Skeletal muscle tissue (tissue), 4 donors: ENCODE data around the gene UGT1A6. TPM values are rescaled to one million over a fixed set of nuclear protein-coding genes. Genes with fewer than 3 reads are reported as not detected.

ENCODE experiments used
- H3K27ac ChIP-seq: one replicate; pipeline ENCODE4 v1.7.0; 2013; ENCODE audit warnings: mild to moderate bottlenecking, low read depth, low read length, inconsistent platforms
- H3K27me3 ChIP-seq, 3 donors: one replicate each; pipeline ENCODE4 v1.7.0; 2013; ENCODE audit warnings: low read length in 3 of 3; ENCODE audit not compliant: control insufficient read depth in 3 of 3, insufficient read depth in 3 of 3
- H3K36me3 ChIP-seq, 3 donors: one replicate each; pipeline ENCODE4 v1.7.0; 2013; ENCODE audit warnings: low read length in 3 of 3; ENCODE audit not compliant: control insufficient read depth in 3 of 3, insufficient read depth in 3 of 3
- H3K4me1 ChIP-seq, 3 donors: one replicate each; pipeline ENCODE4 v1.7.0; 2013; ENCODE audit warnings: low read length in 3 of 3, mild to moderate bottlenecking in 3 of 3; ENCODE audit not compliant: control insufficient read depth in 3 of 3, insufficient read depth in 3 of 3
- H3K4me3 ChIP-seq, 3 donors: one replicate each; pipeline ENCODE4 v1.7.0; 2013; ENCODE audit warnings: low read length in 3 of 3
- H3K9ac ChIP-seq, 3 donors: one replicate each; pipeline ENCODE4 v1.7.0; 2013; ENCODE audit warnings: low read length in 3 of 3, mild to moderate bottlenecking in 3 of 3, moderate library complexity in 2 of 3, low read depth in 1 of 3
- H3K9me3 ChIP-seq, 3 donors: one replicate each; pipeline ENCODE4 v1.7.0; 2013; ENCODE audit warnings: low read length in 3 of 3; ENCODE audit not compliant: control insufficient read depth in 3 of 3
- total RNA-seq: library from RNA; depleted of rRNA; stranded (reverse); fragments of >200 nt; gene quantifications from one replicate; pipeline ENCODE4 v1.2.3, GENCODE V29; 2014
- donor health status: Osteomylitis.

The UGT1A6 gene
- total RNA-seq, 1 donor from 2014 or later: 0.52 TPM

GRCh38 chr2:233775414-233775813 lies 82.7 kb downstream of the UGT1A6 start:
- no peaks in the 10 kb centered on the region for H3K4me1 ChIP-seq
- H3K9ac ChIP-seq: no peak overlapping the region
- H3K36me3 ChIP-seq: no peaks in the 10 kb centered on the region

GRCh38 chr2:233778030-233778429 lies 85.3 kb downstream of the UGT1A6 start, which contains the start of gene MROH2A:
TSS of gene MROH2A (plus strand) at chr2:233778330. CDS start at chr2:233779359, 1,029 bp downstream.
- H3K27ac ChIP-seq: no peak within 1 kb of the TSS
- peaks cover 4 to 6% (median 6%) of the 10 kb centered on the region in 3 donors for H3K9me3 ChIP-seq
- H3K4me3 ChIP-seq: no peak within 1 kb of the TSS
- no peaks in the 10 kb centered on the region for H3K4me1 ChIP-seq
- no peaks in the 10 kb centered on the region for H3K36me3 ChIP-seq
- no peak within 1 kb of the TSS for H3K9ac ChIP-seq
- peaks cover 0 to 5% (median 2%) of the 10 kb centered on the region in 3 donors for H3K27me3 ChIP-seq

More at GRCh38 chr2:233775414-233775813, 82.7 kb downstream of the UGT1A6 start:
- Histone ChIP-seq H3K27ac (no peak overlapping the region), H3K9me3 (peaks cover 4 to 6% (median 4%) of the 10 kb centered on the region in 3 donors), H3K27me3 (peaks cover 0 to 9% (median 5%) of the 10 kb centered on the region in 3 donors), H3K4me3 (no peak overlapping the region)

DNA sequence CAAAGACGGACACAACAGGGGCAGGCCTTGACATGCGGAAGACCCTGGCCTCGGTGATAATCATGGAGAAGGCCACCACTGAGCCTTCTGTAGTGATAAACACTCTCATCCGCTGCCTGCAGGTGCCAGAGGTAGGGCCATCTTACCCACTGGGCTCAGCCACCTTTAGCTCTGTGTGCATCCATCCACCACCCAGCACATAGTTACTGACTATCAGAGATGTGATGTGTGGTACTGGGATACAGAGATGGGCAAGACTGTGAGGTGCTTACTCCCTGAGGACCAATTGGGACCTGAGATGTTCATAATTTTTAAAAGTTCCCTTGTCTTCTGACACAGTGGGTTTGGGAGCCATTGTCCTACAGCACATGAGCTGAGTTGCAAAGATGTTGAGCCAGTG lies 87.0 kb downstream of the UGT1A6 start:
- Histone ChIP-seq H3K36me3 (no peaks in the 10 kb centered on the region), H3K4me3 (no peak overlapping the region), H3K9me3 (peaks cover 4 to 6% (median 6%) of the 10 kb centered on the region in 3 donors), H3K27me3 (peaks cover 0 to 5% (median 2%) of the 10 kb centered on the region in 3 donors), H3K4me1 (no peaks in the 10 kb centered on the region), H3K9ac (no peak overlapping the region), H3K27ac (no peak overlapping the region)

DNA sequence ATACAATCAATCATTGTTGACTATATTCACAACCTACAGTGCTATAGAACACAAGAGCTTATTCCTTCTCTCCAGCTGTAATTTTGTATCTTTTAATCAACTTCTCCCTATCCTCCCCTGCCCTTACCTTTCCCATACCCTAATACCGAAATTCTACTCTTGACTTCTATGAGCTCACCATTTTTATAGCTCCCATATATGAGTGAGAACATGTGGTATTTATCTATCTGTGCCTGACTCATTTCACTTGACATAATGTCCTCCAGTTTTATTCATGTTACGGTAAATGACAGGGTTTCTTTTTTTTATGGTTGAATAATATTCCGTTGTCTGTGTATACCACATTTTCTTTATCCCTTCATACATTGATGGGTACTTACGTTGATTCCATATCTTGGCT lies 88.1 kb downstream of the UGT1A6 start:
- Histone ChIP-seq H3K9me3 (peaks cover 4 to 6% (median 6%) of the 10 kb centered on the region in 3 donors), H3K4me1 (no peaks in the 10 kb centered on the region), H3K4me3 (no peak overlapping the region), H3K27ac (no peak overlapping the region), H3K27me3 (peaks cover 0 to 5% (median 2%) of the 10 kb centered on the region in 3 donors), H3K36me3 (no peaks in the 10 kb centered on the region), H3K9ac (no peak overlapping the region)

- Histone ChIP-seq H3K27ac (no peak overlapping the region), H3K36me3 (no peaks in the 10 kb centered on the region), H3K9ac (no peak overlapping the region), H3K4me1 (no peaks in the 10 kb centered on the region), H3K4me3 (no peak overlapping the region), H3K27me3 (no peaks in the 10 kb centered on the region), H3K9me3 (peaks cover 0 to 4% (median 0%) of the 10 kb centered on the region in 3 donors)
Observed at GRCh38 chr2:233789554-233789953, 96.9 kb downstream of the UGT1A6 start.

DNA sequence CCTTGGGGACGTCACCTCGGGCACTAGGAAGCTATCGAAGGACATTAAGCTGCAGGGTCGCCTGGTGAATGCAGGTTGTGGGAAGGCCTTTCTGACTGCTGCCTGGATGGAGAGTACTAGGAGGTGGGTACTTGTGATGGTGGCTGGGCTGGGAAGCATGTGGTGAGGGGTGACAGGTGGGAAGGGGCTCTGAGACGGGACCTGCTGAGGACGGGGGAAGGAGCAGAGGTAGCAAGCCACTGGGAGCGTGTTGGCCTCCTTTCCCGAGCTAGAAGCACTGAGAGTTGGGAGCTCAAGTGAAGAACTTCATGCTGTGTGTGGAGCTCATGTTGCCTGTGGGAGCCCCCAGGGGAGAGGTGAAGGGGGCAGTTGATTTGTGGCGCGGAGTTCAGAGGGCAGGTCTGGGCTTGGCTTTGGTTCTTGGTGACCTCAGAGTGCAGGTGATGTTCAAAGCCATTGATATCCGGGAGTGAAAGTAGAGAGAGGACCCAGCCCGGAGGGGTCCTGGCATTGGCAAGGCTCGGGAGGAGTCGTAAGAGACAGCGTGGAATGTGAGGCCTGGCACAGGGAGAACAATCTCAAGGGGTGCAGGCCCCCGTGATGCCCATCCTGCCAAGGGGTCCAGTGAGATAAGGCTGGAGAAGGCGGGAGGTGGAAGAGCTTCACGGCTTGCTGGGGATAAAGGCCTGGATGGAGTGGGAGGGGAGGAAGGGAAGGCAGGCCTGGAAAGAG lies 98.6 kb downstream of the UGT1A6 start:
- Histone ChIP-seq H3K9me3 (peaks cover 0 to 4% (median 0%) of the 10 kb centered on the region in 3 donors), H3K9ac (no peak overlapping the region), H3K36me3 (no peaks in the 10 kb centered on the region)

DNA sequence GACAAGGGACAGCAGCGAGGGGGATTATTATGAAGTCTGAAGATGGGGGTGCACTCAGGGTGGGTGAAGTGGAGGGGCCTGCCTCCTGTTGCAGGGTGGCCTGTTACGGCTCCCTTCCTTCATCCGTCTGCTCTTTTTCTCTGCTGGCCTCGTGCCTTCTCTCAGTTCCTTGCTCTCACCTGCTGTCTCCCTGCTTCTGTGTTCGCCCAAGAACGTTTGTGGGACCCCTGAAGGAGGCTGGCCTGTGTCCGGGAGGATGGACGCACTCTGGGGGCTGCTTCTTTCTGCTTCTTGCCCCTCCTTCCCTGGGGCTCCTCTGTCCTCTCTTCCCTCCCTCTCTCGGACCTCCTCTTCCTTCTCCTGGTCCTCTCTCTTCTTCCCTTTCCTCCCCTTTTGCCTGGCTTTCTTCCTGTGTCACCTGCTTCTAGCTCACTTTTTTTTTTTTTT lies 99.2 kb downstream of the UGT1A6 start:
- Histone ChIP-seq H3K9me3 (peaks cover 0 to 4% (median 0%) of the 10 kb centered on the region in 3 donors), H3K9ac (no peak overlapping the region), H3K27ac (no peak overlapping the region), H3K4me3 (no peak overlapping the region), H3K4me1 (no peaks in the 10 kb centered on the region), H3K36me3 (no peaks in the 10 kb centered on the region), H3K27me3 (no peaks in the 10 kb centered on the region)

More for the DNA sequence above, 98.6 kb downstream of the UGT1A6 start:
- Histone ChIP-seq H3K27me3 (no peaks in the 10 kb centered on the region), H3K27ac (no peak overlapping the region), H3K4me3 (no peak overlapping the region), H3K4me1 (no peaks in the 10 kb centered on the region)

DNA sequence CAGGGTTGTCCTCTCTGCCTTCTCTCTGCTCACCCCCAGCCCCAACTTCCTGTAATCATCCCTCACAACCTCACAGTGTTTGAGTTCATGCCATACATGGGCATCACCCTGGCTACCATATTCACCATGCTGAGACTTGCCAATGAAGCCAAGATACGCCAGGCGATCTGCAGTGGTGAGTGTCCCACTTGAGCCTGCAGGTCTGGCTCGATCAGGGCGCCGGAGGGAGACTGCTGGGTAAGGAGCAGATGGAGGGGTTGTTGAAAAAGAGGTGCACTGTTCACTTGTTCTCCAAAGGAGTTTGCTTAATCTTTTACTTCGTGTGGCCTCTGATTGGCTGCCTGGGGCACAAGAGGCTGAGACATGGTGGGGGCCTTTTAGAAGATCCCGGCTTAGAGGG lies 100.0 kb downstream of the UGT1A6 start:
- Histone ChIP-seq H3K36me3 (no peaks in the 10 kb centered on the region), H3K4me3 (no peak overlapping the region), H3K9me3 (peaks cover 0 to 4% (median 0%) of the 10 kb centered on the region in 3 donors), H3K27me3 (no peaks in the 10 kb centered on the region), H3K9ac (no peak overlapping the region), H3K4me1 (no peaks in the 10 kb centered on the region), H3K27ac (no peak overlapping the region)

DNA sequence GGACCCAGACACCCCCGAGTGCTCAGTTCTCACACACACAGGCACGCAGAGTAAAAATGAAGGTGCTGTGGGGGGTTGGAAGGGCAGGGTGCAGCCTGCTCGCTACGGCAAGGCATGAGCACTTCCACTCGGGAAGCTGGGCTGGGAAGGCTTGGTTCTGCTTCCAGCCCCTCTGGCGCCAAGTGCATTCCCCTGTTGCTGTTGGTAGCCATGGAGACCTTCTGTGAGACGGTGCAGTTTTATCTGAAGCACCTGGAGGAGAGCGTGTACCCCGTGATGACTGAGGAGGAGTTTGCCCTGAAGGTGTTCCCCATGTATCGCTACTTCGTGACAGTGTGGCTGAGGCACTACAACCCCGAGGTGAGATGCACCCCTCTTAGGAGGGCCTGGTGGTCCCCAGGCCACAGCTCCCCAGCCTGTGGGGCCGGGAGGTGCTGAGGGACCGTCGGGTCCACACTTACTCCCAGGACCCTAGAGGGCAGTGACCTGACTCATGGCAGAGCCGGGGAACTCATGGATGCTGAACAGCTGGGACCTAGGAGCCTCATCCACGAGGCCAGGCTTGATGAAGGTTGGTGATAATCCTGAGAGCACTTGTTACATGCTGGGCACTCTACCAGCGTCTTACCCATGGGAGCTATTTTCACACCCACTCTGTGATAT lies 100.9 kb downstream of the UGT1A6 start:
- Histone ChIP-seq H3K9ac (no peak overlapping the region), H3K9me3 (peaks cover 0 to 4% (median 0%) of the 10 kb centered on the region in 3 donors), H3K4me3 (no peak overlapping the region), H3K36me3 (no peaks in the 10 kb centered on the region), H3K27ac (no peak overlapping the region), H3K27me3 (no peaks in the 10 kb centered on the region), H3K4me1 (no peaks in the 10 kb centered on the region)

GRCh38 chr2:233794128-233794658 lies 101.5 kb downstream of the UGT1A6 start:
- no peaks in the 10 kb centered on the region for H3K36me3 ChIP-seq
- peaks cover 0 to 1% (median 0%) of the 10 kb centered on the region in 3 donors for H3K27me3 ChIP-seq
- H3K9me3 ChIP-seq: peaks cover 0 to under 1% (median 0%) of the 10 kb centered on the region in 3 donors
- no peak overlapping the region for H3K4me3 ChIP-seq
- H3K27ac ChIP-seq: no peak overlapping the region
- no peaks in the 10 kb centered on the region for H3K4me1 ChIP-seq
- H3K9ac ChIP-seq: no peak overlapping the region
